Esophagus squamous epithelium (tissue), 4 donors: ENCODE data around the gene IFI6.

Source experiments
- CTCF ChIP-seq, 6 experiments: fragments of 450-650 bp in 4 of 6; fragments of 200-600 bp in 2 of 6; sonication (generic) in 2 of 6; IDR thresholded peaks; one replicate each; pipeline ENCODE4 v1.5.1; 2016 to 2019; ENCODE audit warnings: antibody characterized with exemption in 6 of 6, mild to moderate bottlenecking in 4 of 6, moderate library complexity in 4 of 6
- POLR2A ChIP-seq, 4 donors: fragments of 450-650 bp; IDR thresholded peaks; one replicate each; pipeline ENCODE4 v1.6.1; 2017; ENCODE audit warnings: antibody characterized with exemption in 4 of 4, mild to moderate bottlenecking in 4 of 4, moderate library complexity in 3 of 4

DNA sequence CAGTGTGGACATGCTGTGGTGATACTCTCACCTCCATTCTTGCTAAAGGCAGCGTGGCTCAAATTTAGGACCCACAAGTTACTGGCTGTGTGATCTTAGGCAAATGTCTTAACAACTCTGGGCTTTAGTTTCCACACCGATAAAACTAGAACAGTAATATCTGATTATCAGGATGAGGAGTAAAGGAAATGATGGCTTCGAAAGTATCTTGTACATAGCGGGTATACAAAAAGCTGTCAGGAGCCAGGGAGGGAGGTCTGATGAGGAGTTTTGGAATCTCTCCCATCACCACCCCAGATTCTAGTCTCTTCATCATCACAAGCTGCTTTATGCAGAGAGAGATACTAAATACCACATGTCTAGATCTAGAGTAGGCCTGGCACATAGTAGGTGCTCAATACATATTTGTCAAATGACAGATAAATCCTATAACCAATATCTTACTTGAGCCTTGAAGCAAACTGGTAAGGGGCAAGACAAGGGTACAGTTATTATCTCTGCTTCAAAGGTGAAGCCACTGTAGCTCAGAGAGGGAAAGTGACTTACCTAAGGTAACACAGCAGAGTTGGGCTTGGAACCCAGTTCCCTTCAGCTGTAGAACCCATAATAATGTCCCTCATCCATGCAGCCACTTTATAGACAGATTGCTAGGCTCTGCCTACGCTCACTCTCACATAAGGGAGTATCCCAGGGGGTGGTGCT is 27.5 kb downstream of the IFI6 start:
- TF ChIP-seq CTCF (IDR thresholded peaks at IDR 0.05) (no peak), POLR2A (IDR thresholded peaks at IDR 0.05) (no peak)
